ENCODE data around the gene ASTN2.

The ASTN2 gene

DNA sequence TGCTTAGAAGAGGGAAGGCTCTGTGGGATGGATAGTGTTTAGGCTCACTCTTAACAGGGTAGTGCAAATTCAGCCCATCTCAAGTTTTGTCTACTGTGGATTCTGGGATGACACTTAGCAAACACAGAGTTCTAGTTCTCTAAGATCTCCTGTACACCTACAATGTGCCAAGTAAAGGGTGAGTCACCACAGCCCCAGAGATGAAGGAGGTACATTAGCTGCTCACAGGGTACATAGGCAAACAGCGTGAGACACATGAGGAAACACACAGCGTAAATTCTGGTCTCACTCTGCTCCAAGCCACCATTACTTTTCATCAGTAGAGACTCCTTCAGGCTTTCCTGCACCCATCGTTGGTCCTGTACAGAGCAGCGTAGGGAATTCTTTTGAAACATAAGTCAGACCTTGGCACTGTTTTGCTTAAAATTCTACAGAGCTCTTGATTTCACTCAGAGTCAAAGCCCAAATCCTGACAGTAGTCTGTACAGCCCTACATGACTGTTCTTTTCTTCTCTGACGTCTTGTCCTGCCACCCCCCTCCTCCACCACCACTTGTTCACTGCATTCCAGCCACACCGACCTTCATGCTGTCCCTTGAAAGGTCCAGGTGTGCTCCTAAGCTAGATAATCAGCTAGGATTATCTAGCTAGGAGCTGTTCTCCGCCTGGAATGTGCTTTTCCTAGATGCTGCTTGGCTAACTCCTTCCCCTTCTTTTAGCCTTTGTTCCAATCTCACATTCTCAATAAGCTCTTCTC lies 8.7 kb downstream of the ASTN2 start:
- TF ChIP-seq, protein P1, sequence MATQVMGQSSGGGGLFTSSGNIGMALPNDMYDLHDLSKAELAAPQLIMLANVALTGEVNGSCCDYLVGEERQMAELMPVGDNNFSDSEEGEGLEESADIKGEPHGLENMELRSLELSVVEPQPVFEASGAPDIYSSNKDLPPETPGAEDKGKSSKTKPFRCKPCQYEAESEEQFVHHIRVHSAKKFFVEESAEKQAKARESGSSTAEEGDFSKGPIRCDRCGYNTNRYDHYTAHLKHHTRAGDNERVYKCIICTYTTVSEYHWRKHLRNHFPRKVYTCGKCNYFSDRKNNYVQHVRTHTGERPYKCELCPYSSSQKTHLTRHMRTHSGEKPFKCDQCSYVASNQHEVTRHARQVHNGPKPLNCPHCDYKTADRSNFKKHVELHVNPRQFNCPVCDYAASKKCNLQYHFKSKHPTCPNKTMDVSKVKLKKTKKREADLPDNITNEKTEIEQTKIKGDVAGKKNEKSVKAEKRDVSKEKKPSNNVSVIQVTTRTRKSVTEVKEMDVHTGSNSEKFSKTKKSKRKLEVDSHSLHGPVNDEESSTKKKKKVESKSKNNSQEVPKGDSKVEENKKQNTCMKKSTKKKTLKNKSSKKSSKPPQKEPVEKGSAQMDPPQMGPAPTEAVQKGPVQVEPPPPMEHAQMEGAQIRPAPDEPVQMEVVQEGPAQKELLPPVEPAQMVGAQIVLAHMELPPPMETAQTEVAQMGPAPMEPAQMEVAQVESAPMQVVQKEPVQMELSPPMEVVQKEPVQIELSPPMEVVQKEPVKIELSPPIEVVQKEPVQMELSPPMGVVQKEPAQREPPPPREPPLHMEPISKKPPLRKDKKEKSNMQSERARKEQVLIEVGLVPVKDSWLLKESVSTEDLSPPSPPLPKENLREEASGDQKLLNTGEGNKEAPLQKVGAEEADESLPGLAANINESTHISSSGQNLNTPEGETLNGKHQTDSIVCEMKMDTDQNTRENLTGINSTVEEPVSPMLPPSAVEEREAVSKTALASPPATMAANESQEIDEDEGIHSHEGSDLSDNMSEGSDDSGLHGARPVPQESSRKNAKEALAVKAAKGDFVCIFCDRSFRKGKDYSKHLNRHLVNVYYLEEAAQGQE (IDR thresholded peaks at IDR 0.05; ENCODE audit: insufficient read depth in 1 of 2, low read depth in 2 of 2, low read length in 2 of 2): no peak
- no peak for TF ChIP-seq TAF1 (IDR thresholded peaks at IDR 0.05; ENCODE audit: borderline replicate concordance, insufficient read depth, low read length)
- no peak for TF ChIP-seq POLR2AphosphoS5 (IDR thresholded peaks at IDR 0.05; ENCODE audit: low read depth, low read length)
- no peak for TF ChIP-seq FOXP2 (optimal IDR thresholded peaks at IDR 0.05; ENCODE audit: borderline replicate concordance, extremely low read depth, extremely low read length, insufficient read depth)
- no peak for TF ChIP-seq SIN3A (IDR thresholded peaks at IDR 0.05; ENCODE audit: borderline replicate concordance, insufficient read depth, low read length)

DNA sequence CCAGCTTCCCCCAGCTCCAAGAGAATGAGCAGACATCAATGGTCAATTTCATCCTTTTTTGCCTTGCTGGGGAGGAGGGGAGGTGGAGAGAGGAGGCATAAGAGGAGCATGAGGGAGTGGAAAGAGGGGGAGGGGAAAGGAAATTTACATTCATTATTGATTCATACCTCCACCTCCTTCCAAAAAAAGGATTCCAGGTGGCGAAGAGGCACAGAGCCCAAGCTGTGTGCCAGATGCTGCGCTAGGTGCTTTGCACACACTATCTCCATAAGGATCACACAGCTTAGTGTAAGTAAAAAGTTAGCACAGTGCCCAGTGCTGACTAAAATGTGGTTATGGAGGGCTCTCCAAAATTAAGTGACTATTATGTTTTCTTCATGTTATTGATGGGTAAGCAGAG lies 11.0 kb downstream of the ASTN2 start:
- no peak for TF ChIP-seq SIN3A (IDR thresholded peaks at IDR 0.05; ENCODE audit: borderline replicate concordance, insufficient read depth, low read length)
- no peak for TF ChIP-seq TAF1 (IDR thresholded peaks at IDR 0.05; ENCODE audit: borderline replicate concordance, insufficient read depth, low read length)
- no peak for TF ChIP-seq FOXP2 (optimal IDR thresholded peaks at IDR 0.05; ENCODE audit: borderline replicate concordance, extremely low read depth, extremely low read length, insufficient read depth)
- TF ChIP-seq, protein P1 (IDR thresholded peaks at IDR 0.05; ENCODE audit: insufficient read depth in 1 of 2, low read depth in 2 of 2, low read length in 2 of 2): no peak
- no peak for TF ChIP-seq POLR2AphosphoS5 (IDR thresholded peaks at IDR 0.05; ENCODE audit: low read depth, low read length)

DNA sequence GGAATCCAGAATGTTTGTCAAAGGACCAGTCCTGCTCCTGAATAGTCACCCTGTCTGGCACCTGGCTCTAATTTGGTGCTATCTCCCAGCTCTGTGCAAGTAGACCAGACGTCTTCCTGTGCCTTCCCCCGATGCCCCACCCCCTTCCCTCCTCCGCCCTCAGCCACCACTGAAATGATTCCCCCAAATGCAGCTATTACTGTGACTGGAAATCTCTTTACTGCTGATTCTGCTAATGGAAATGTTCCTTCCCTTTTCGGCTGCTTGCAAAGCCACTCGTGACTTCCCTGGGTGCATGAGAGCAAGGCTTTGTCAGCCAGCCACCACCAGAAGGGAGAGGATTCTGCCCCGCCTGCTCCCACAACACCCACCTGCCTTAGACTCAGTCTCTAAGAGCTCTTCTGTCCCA lies 11.4 kb downstream of the ASTN2 start:
- TF ChIP-seq, protein P1 (IDR thresholded peaks at IDR 0.05; ENCODE audit: insufficient read depth in 1 of 2, low read depth in 2 of 2, low read length in 2 of 2): no peak
- no peak for TF ChIP-seq TAF1 (IDR thresholded peaks at IDR 0.05; ENCODE audit: borderline replicate concordance, insufficient read depth, low read length)
- TF ChIP-seq POLR2AphosphoS5 (IDR thresholded peaks at IDR 0.05; ENCODE audit: low read depth, low read length): no peak
- no peak for TF ChIP-seq SIN3A (IDR thresholded peaks at IDR 0.05; ENCODE audit: borderline replicate concordance, insufficient read depth, low read length)
- TF ChIP-seq FOXP2 (optimal IDR thresholded peaks at IDR 0.05; ENCODE audit: borderline replicate concordance, extremely low read depth, extremely low read length, insufficient read depth): no peak

DNA sequence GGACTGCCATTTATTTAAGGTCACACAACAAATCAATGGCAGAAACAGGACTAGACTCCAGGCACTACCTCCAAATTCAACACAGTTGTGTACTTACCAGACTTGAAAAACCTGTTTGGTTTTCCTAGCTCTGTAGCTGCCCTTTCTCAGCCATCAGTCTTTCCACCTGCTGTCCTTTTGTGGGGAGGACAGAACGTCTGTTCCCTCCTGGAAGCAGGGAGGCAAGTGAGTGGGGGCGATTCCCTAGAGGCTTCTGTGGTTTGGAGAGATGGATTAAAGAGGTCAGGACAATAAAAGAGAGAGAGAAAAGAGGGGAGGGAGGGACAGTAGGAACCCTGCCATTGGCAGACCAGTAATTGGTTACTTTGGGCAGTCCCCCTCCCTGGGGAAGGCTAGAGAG lies 14.7 kb downstream of the ASTN2 start:
- TF ChIP-seq SIN3A (IDR thresholded peaks at IDR 0.05; ENCODE audit: borderline replicate concordance, insufficient read depth, low read length) (no peak), TAF1 (IDR thresholded peaks at IDR 0.05; ENCODE audit: borderline replicate concordance, insufficient read depth, low read length) (no peak), POLR2AphosphoS5 (IDR thresholded peaks at IDR 0.05; ENCODE audit: low read depth, low read length) (no peak), FOXP2 (optimal IDR thresholded peaks at IDR 0.05; ENCODE audit: borderline replicate concordance, extremely low read depth, extremely low read length, insufficient read depth) (no peak)
- TF ChIP-seq, protein P1 (IDR thresholded peaks at IDR 0.05; ENCODE audit: insufficient read depth in 1 of 2, low read depth in 2 of 2, low read length in 2 of 2): no peak

All from PFSK-1 (cell line).